SU-DHL-6 (cell line): ENCODE results near the gene PTPRN2.

Experiments used
- CTCF ChIP-seq: fragments of 200-600 bp; sonication (generic); IDR thresholded peaks from one replicate; pipeline ENCODE4 v1.5.1; 2017; ENCODE audit warnings: antibody characterized with exemption, mild to moderate bottlenecking, low read length, moderate library complexity; ENCODE audit not compliant: insufficient read depth, poor library complexity, severe bottlenecking
- EZH2phosphoT487 ChIP-seq: fragments of 200-600 bp; sonication (generic), shearing (Covaris generic); conservative IDR thresholded peaks from 2 replicates; pipeline ENCODE4 v1.6.1; 2018; ENCODE audit warnings: mild to moderate bottlenecking, antibody characterized with exemption, low read length, moderate library complexity, mixed read lengths

GRCh38 chr7:157586426-157586955 is 1001.1 kb downstream of the PTPRN2 start:
- TF ChIP-seq CTCF = no peak
- TF ChIP-seq EZH2phosphoT487 = no peak
